Activated T-cell treated with anti-CD3 and anti-CD28 coated beads for 1 hour (primary cell): ENCODE data around the gene RAPGEF1.

ENCODE experiments used
- DNase-seq: peaks from one replicate; pipeline ENCODE4 v3.0.0-alpha.2; 2020; ENCODE audit warnings: low read depth

The RAPGEF1 gene

GRCh38 chr9:131528886-131529505 lies 210.9 kb downstream of the RAPGEF1 start:
- DNase-seq, result no peak

- DNase-seq, result no peak
Measured at GRCh38 chr9:131528186-131528585, 211.7 kb downstream of the RAPGEF1 start.
